Stimulated activated CD4-positive, alpha-beta T cell treated with anti-CD3 and anti-CD28 coated beads, Interleukin-1b, Interleukin-23, amount 100 ng/mL, for 1 hour (primary cell): ENCODE measurements around the gene SGMS2.

ENCODE experiments used
- DNase-seq, 2 donors: peaks; one replicate each; pipeline ENCODE4 v3.0.0-alpha.2; 2020; ENCODE audit warnings: low read depth in 2 of 2

Gene SGMS2

GRCh38 chr4:107824350-107825071, at the start of gene SGMS2:
Gene SGMS2, plus strand, starts transcription at chr4:107824932. Its CDS starts 70,622 bp downstream, at chr4:107895554.
- DNase-seq = peak in 1 of 2 donors; percentile 35

- DNase-seq = no peak
These were observed 46.8 kb upstream of the SGMS2 start for GRCh38 chr4:107777890-107778289.

- no peak for DNase-seq
These were observed 45.8 kb upstream of the SGMS2 start for GRCh38 chr4:107778784-107779530.

- DNase-seq = no peak
These were observed 44.1 kb upstream of the SGMS2 start for GRCh38 chr4:107780665-107781064.

- DNase-seq = no peak
These were observed 32.8 kb upstream of the SGMS2 start for GRCh38 chr4:107791902-107792301.

- DNase-seq = no peak
These were observed 32.0 kb upstream of the SGMS2 start for GRCh38 chr4:107792711-107793110.

GRCh38 chr4:107793996-107794395, 30.7 kb upstream of the SGMS2 start:
- no peak for DNase-seq

GRCh38 chr4:107799669-107800450, 24.9 kb upstream of the SGMS2 start:
- DNase-seq = no peak

GRCh38 chr4:107800706-107801105, 24.0 kb upstream of the SGMS2 start:
- no peak for DNase-seq

- DNase-seq = no peak
These were observed 22.9 kb upstream of the SGMS2 start for GRCh38 chr4:107801766-107802211.

- no peak for DNase-seq
These were observed 19.8 kb upstream of the SGMS2 start for GRCh38 chr4:107804956-107805355.

GRCh38 chr4:107806196-107806595, 18.5 kb upstream of the SGMS2 start:
- DNase-seq = no peak

- DNase-seq = no peak
These were observed 16.2 kb upstream of the SGMS2 start for GRCh38 chr4:107808572-107808971.

GRCh38 chr4:107809210-107809609, 15.5 kb upstream of the SGMS2 start:
- no peak for DNase-seq

- no peak for DNase-seq
These were observed 10.0 kb upstream of the SGMS2 start for GRCh38 chr4:107814758-107815157.

- DNase-seq = no peak
These were observed 9.6 kb upstream of the SGMS2 start for GRCh38 chr4:107815158-107815557.

- DNase-seq = no peak
These were observed 6.3 kb upstream of the SGMS2 start for GRCh38 chr4:107818301-107818910.

GRCh38 chr4:107823870-107824349, 822 bp upstream of the SGMS2 start:
- no peak for DNase-seq

GRCh38 chr4:107825072-107825824, 516 bp downstream of the SGMS2 start:
- DNase-seq = no peak

- no peak for DNase-seq
These were observed 1.8 kb downstream of the SGMS2 start for GRCh38 chr4:107826421-107826980.
